Measurements from ENCODE around the gene TNRC6B. TPM values are rescaled to one million over a fixed set of nuclear protein-coding genes. Genes with fewer than 3 reads are reported as not detected.

The TNRC6B gene
- total and polyA plus RNA-seq, 2 of the 13 experiments (the other 11 are each of a cell fraction or from before 2014, with no cell fraction given), result 8.9 to 13.2 TPM

DNA sequence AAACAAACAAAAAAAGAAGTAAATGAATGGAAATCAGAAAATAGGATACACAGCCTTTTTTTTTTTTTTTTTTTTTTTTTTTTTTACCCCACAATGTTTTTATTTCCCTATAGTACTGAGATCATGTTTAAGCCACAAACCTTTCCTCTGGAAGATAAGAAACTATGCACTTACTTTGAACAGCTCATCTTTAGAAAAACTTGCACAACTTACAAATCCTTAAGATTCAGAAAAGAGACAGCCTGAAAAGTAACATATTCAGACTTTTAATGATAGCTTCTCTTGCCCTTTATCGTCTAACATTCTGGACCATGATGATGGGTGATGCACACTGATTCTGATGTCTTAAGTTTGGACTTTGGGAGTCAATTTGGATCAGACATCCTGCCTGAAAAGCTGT, 80.3 kb downstream of the TNRC6B start (continued):
- TF ChIP-seq, protein P1, sequence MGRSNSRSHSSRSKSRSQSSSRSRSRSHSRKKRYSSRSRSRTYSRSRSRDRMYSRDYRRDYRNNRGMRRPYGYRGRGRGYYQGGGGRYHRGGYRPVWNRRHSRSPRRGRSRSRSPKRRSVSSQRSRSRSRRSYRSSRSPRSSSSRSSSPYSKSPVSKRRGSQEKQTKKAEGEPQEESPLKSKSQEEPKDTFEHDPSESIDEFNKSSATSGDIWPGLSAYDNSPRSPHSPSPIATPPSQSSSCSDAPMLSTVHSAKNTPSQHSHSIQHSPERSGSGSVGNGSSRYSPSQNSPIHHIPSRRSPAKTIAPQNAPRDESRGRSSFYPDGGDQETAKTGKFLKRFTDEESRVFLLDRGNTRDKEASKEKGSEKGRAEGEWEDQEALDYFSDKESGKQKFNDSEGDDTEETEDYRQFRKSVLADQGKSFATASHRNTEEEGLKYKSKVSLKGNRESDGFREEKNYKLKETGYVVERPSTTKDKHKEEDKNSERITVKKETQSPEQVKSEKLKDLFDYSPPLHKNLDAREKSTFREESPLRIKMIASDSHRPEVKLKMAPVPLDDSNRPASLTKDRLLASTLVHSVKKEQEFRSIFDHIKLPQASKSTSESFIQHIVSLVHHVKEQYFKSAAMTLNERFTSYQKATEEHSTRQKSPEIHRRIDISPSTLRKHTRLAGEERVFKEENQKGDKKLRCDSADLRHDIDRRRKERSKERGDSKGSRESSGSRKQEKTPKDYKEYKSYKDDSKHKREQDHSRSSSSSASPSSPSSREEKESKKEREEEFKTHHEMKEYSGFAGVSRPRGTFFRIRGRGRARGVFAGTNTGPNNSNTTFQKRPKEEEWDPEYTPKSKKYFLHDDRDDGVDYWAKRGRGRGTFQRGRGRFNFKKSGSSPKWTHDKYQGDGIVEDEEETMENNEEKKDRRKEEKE (IDR thresholded peaks at IDR 0.05), result no peak
- no peak for TF ChIP-seq CSRNP2 (CRISPR knock-in tag; conservative IDR thresholded peaks at IDR 0.05; ENCODE audit: low read depth)
- TF ChIP-seq RARA (CRISPR knock-in tag; IDR thresholded peaks at IDR 0.05), result no peak

GRCh38 chr22:40258501-40258915, 80.8 kb downstream of the TNRC6B start:
- DNase-seq (ENCODE audit: low spot score) (no peak), ATAC-seq (no peak), FAIRE-seq (no peak)
- TF ChIP-seq, protein P2, sequence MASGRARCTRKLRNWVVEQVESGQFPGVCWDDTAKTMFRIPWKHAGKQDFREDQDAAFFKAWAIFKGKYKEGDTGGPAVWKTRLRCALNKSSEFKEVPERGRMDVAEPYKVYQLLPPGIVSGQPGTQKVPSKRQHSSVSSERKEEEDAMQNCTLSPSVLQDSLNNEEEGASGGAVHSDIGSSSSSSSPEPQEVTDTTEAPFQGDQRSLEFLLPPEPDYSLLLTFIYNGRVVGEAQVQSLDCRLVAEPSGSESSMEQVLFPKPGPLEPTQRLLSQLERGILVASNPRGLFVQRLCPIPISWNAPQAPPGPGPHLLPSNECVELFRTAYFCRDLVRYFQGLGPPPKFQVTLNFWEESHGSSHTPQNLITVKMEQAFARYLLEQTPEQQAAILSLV (CRISPR knock-in tag; IDR thresholded peaks at IDR 0.05; ENCODE audit: borderline replicate concordance), result no peak
- TF ChIP-seq ZFP62 (CRISPR knock-in tag; IDR thresholded peaks at IDR 0.05) (no peak), FOXK2 (IDR thresholded peaks at IDR 0.05) (no peak), ZSCAN5A (CRISPR knock-in tag; IDR thresholded peaks at IDR 0.05; ENCODE audit: borderline replicate concordance) (no peak), TFDP1 (CRISPR knock-in tag; IDR thresholded peaks at IDR 0.05; ENCODE audit: borderline replicate concordance) (no peak)
- H3K36me3 ChIP-seq (replicated peaks in 1 of 2; ENCODE audit: control insufficient read depth in 1 of 2, insufficient read depth in 2 of 2, low read length in 2 of 2), result peaks cover 8 to 15% of the 10 kb centered on the region in 2 experiments; a peak in 4 of 5 replicates
- no peak overlapping the region for H2AFZ ChIP-seq (ENCODE audit: low read length)
- 90% methylated on average over 2 of the region's 2 CpGs for WGBS (ENCODE audit: low lambda C conversion rate)
- peaks cover 9% of the 10 kb centered on the region for H3K4me1 ChIP-seq (ENCODE audit: insufficient read depth, low read length)
- intact Hi-C loops (cut with micrococcal nuclease; ENCODE audit: unreplicated experiment) (no loop called here), in situ Hi-C loops (cut with HindIII; ENCODE audit: extremely low pct_ligation_motif_present, low pct_unique_long_range_greater_than_20kb) (no loop called here)
- POLR2A ChIA-PET, result no interaction called here
- no peaks in the 10 kb centered on the region for H3K27me3 ChIP-seq (ENCODE audit: control insufficient read depth in 1 of 2, insufficient read depth in 2 of 2, low read length in 2 of 2)
- no TSS peak for BruUV-seq (replicated peaks)
- 0 out of 2 replicates have a peak, but pooled peaks cover 3% of the 10 kb centered on the region for H4K20me1 ChIP-seq (ENCODE audit: insufficient read depth, low read length)
- H3K4me2 ChIP-seq (ENCODE audit: low read depth, low read length), result no peak overlapping the region
- CTCF ChIA-PET (ENCODE audit: low intra/inter-chr PET ratio, low total read pairs), result no interaction called here
- no peak overlapping the region for H3K27ac ChIP-seq (ENCODE audit: extremely low read length, insufficient read depth, low read length)
- H3K9me3 ChIP-seq (ENCODE audit: low read length), result no peaks in the 10 kb centered on the region
- H3K9ac ChIP-seq (ENCODE audit: insufficient read depth, low read depth, low read length), result no peak overlapping the region
- H3K4me3 ChIP-seq (replicated peaks in 1 of 3; ENCODE audit: insufficient read depth in 1 of 3, low read depth in 2 of 3, low read length in 3 of 3), result no peak overlapping the region
- H3K79me2 ChIP-seq (ENCODE audit: insufficient read depth, low read length), result peaks cover 5% of the 10 kb centered on the region
